Measurements from ENCODE around the gene SLC30A10.
"Not testable (repeated sequence)": the region's sequence is repeated elsewhere in the genome, so short reads cannot be mapped to it uniquely, and the experiment has no call there.

The SLC30A10 gene

GRCh38 chr1:219927956-219928790 lies at the start of gene SLC30A10:
Gene SLC30A10 (minus strand): TSS chr1:219928557. CDS start chr1:219928440, 117 bp downstream.
- DNase-seq, result no peak

GRCh38 chr1:219973213-219973612 lies 44.9 kb upstream of the SLC30A10 start:
- DNase-seq, result no peak

- no peak for DNase-seq
These were observed 39.0 kb upstream of the SLC30A10 start for GRCh38 chr1:219967361-219967760.

GRCh38 chr1:219966071-219966349 lies 37.7 kb upstream of the SLC30A10 start:
- DNase-seq, result no peak

GRCh38 chr1:219965285-219966070 lies 37.1 kb upstream of the SLC30A10 start:
- DNase-seq, result no peak

- no peak for DNase-seq
These were observed 35.1 kb upstream of the SLC30A10 start for GRCh38 chr1:219963432-219963831.

- DNase-seq, result no peak
These were observed 33.3 kb upstream of the SLC30A10 start for GRCh38 chr1:219961684-219962083.

GRCh38 chr1:219959540-219960203 lies 31.3 kb upstream of the SLC30A10 start:
- no peak for DNase-seq

GRCh38 chr1:219958875-219959417 lies 30.6 kb upstream of the SLC30A10 start:
- DNase-seq, result no peak

GRCh38 chr1:219954736-219955421 lies 26.5 kb upstream of the SLC30A10 start:
- DNase-seq, result no peak

- DNase-seq, result no peak
These were observed 25.7 kb upstream of the SLC30A10 start for GRCh38 chr1:219954052-219954451.

- no peak for DNase-seq
These were observed 24.0 kb upstream of the SLC30A10 start for GRCh38 chr1:219952361-219952760.

GRCh38 chr1:219949227-219949626 lies 20.9 kb upstream of the SLC30A10 start:
- DNase-seq, result not testable (repeated sequence)

- DNase-seq, result not testable (repeated sequence)
These were observed 20.4 kb upstream of the SLC30A10 start for GRCh38 chr1:219948766-219949165.

- DNase-seq, result no peak
These were observed 17.4 kb upstream of the SLC30A10 start for GRCh38 chr1:219945795-219946194.

- no peak for DNase-seq
These were observed 13.1 kb upstream of the SLC30A10 start for GRCh38 chr1:219941179-219942118.

GRCh38 chr1:219940707-219941106 lies 12.3 kb upstream of the SLC30A10 start:
- DNase-seq, result no peak

GRCh38 chr1:219938706-219939105 lies 10.3 kb upstream of the SLC30A10 start:
- no peak for DNase-seq

GRCh38 chr1:219933763-219934162 lies 5.4 kb upstream of the SLC30A10 start:
- not testable (repeated sequence) for DNase-seq

- DNase-seq, result no peak
These were observed 2.7 kb upstream of the SLC30A10 start for GRCh38 chr1:219931033-219931432.

- DNase-seq, result no peak
These were observed 398 bp upstream of the SLC30A10 start for GRCh38 chr1:219928791-219929118.
